ENCODE results near the gene SH2D3C.

DNA sequence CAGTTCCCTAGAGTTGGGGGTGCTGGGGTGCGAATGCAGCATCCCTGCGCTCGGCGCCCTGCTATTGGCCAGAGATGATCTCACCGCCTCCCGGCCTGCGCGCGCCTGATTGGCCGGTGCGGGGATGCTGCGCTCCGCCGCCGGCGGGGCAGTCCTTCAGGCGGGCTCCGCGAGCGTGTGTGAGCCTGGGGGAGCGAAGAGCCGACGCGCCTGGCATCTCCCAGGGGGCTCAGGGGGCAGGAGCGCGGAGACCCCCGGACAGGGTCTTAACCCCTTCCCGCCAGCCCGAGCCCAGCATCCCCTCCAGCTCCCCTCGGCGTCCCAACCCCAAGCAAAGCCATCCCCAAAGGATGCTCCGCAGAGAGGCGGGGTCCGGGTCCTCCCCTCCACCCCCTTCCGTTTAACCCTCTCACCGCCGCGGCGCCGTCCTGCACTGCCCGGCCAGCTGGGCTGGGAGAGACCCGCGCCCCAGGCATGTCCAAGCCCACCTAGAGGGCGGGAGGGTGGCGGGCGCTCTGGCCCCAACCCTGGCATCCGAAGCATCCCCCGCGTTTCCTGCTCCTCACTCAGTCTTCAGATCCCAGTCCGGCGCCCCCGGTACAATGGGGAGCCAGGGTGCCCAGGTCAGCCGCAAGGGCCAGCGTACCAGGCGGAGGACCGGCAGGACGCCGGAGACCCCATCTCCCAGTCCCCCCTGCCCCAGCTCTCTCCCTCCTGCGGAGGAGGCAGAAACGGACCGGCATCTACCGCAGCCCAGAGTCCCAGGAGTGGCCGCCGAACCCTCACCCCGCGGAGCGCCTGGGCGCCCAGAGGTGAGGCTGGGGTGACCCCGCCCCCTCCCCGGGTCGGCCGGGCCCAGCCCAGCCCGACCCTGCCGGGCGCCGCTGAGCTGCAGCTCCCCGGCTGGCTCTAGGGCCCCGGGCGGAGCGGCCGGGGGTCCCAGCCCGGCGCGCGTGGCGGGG, 24.1 kb downstream of the SH2D3C start:
- TF ChIP-seq, protein P1, sequence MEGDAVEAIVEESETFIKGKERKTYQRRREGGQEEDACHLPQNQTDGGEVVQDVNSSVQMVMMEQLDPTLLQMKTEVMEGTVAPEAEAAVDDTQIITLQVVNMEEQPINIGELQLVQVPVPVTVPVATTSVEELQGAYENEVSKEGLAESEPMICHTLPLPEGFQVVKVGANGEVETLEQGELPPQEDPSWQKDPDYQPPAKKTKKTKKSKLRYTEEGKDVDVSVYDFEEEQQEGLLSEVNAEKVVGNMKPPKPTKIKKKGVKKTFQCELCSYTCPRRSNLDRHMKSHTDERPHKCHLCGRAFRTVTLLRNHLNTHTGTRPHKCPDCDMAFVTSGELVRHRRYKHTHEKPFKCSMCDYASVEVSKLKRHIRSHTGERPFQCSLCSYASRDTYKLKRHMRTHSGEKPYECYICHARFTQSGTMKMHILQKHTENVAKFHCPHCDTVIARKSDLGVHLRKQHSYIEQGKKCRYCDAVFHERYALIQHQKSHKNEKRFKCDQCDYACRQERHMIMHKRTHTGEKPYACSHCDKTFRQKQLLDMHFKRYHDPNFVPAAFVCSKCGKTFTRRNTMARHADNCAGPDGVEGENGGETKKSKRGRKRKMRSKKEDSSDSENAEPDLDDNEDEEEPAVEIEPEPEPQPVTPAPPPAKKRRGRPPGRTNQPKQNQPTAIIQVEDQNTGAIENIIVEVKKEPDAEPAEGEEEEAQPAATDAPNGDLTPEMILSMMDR (IDR thresholded peaks at IDR 0.05), result no peak
- TF ChIP-seq POLR2A (IDR thresholded peaks at IDR 0.05), result no peak
